ENCODE measurements around the gene TSPAN9. TPM values are rescaled to one million over a fixed set of nuclear protein-coding genes. Genes with fewer than 3 reads are reported as not detected.

Gene TSPAN9, protein sequence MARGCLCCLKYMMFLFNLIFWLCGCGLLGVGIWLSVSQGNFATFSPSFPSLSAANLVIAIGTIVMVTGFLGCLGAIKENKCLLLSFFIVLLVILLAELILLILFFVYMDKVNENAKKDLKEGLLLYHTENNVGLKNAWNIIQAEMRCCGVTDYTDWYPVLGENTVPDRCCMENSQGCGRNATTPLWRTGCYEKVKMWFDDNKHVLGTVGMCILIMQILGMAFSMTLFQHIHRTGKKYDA
- 193 TPM for total RNA-seq
- long read RNA-seq, full-length matches to known transcripts = 4 of 34 reads
- long read RNA-seq, partial matches to known transcripts = 3 of 34 reads
- long read RNA-seq, other reads (novel, unspliced or antisense) = 27 of 34 reads

- DNase-seq (ENCODE audit: missing footprints) = peak; percentile 86
- ATAC-seq = peak; percentile 94
- intact Hi-C loops (cut with DNase I) = loop anchor here (2.0 kb wide), 2 partner anchors 56 to 126 kb away; no protein-coding TSS in a partner anchor
These were observed at the start of gene TSPAN9 for GRCh38 chr12:3076730-3077571. TSPAN9 (plus strand) TSS chr12:3077379; CDS start chr12:3201194, 123,815 bp downstream.

DNA sequence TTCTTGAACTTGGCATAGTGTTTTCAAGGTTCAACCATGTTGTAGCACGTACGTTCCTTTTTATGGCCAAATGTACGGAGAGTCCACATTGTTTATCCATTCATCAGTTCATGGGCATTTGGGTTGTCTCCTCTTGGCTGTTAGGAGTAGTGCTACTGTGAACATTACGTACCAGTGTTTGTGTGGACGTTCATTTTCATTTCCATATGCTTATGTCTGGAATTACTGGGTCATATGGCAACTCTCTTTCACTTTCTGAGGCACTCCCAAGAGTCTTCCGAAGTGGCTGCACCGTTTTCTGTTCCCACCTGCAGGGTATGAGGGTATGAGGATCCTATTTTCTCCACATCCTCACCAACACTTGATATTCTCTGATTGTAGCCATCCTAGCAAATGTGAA, 49.1 kb upstream of the TSPAN9 start:
- no peak for ATAC-seq
- intact Hi-C loops (cut with DNase I) = no loop called here
- no peak for DNase-seq (ENCODE audit: missing footprints)

DNA sequence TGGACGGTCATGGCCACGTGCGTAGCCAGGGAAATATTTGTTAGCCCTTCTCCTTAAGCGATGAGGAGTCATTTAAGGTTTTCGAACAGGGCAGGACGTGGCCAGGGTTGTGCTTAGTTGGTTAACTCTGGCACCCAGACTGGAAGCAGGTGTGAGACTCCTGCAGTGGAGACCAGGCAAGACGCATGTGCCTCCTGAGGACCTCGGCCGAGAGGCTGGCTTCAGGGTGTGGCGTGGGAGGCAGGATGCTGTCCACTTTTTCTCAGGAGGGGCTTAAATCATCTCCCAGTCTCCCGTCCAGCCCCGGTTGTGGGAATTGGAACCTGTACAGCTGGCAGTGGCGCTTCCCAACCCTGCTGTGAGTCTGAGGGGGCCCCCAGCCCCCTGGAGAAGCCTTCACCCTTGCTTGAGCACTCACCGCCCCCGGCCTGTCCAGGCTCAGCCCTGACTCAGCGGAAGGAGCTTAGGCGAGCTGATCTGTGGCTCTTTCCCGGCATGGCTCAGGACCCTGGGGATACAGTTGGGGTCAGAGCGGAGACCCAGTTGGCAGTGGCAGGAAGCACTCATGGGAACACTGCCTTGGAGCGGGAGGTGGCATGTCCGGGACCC, 46.3 kb upstream of the TSPAN9 start:
- intact Hi-C loops (cut with DNase I) = loop anchor here (5.0 kb wide), 1 partner anchor 74 kb away; the partner anchor contains the start of gene TEAD4
- DNase-seq (ENCODE audit: missing footprints) = peak; percentile 50

DNA sequence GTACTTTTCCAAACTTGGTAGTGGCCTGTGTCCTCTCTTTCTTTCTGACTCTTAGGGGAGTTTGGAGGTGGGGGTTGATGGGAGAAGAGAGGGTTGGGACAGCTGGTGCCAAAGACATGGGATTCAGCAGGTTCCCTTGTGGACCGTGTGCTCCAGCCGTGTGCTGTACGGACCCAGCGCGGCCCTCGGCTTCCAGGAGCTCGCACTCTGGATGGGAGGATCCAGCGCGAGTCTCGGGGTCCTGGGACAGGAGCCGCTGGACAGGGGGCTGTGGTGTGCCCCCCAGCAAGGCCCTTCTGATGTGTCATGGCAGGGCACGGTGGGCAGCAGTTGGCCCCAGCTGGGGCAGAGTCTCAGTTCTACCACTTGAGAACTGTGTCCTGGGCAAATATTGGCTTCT, 45.0 kb upstream of the TSPAN9 start:
- ATAC-seq (no peak), DNase-seq (ENCODE audit: missing footprints) (peak; percentile 59)
- intact Hi-C loops (cut with DNase I) = loop anchor here (5.0 kb wide), 1 partner anchor 75 kb away; the partner anchor contains the start of gene TEAD4

More for the DNA sequence above, 46.3 kb upstream of the TSPAN9 start:
- ATAC-seq = no peak

DNA sequence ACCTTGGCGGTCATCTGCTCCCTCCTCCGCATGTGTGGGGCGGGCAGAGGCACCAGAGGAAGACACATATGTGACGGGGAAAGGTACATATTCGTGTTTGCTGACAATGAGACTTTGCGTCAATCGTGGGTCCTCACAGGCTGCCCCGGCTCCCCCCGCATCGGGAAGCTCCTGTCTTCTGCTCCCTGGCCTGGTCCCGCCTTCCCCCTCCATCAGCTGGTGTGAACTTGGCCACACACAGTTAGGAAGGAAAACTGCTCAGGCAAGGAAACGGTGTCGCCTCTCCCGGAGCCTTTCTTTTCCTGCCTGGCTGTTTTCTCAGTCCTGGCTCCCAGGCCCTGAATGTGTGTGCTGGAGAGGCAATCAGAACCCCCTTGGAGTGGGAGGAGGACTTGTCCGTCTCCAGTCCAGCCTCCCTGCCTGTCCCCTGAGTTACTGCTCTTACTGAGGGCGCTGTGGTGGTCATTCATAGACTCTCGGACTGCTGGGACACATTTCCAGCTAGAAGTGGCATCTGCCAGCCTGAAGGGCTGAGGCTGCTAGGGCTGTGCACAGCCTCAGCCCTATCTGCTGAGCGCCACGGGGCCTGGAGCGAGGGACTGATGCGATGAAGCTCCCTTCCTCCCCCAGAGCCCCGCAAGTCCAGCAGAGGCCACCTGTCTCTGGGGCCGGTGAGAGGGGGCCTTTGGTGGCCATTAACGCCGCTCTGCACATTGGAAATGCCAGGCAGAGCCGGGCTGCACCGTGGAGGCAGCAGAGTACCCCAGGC, 44.2 kb upstream of the TSPAN9 start:
- intact Hi-C loops (cut with DNase I) = loop anchor here (5.0 kb wide), 1 partner anchor 76 kb away; the partner anchor contains the start of gene TEAD4
- no peak for ATAC-seq

GRCh38 chr12:3033539-3033867, 43.7 kb upstream of the TSPAN9 start:
- DNase-seq (ENCODE audit: missing footprints) (peak; percentile 32), ATAC-seq (no peak)
- intact Hi-C loops (cut with DNase I) = loop anchor here (5.0 kb wide), 1 partner anchor 76 kb away; the partner anchor contains the start of gene TEAD4

More for the DNA sequence above, 44.2 kb upstream of the TSPAN9 start:
- DNase-seq (ENCODE audit: missing footprints) = peak; percentile 45

- ATAC-seq (peak; percentile 72), DNase-seq (ENCODE audit: missing footprints) (peak; percentile 61)
- intact Hi-C loops (cut with DNase I) = loop anchor here (5.0 kb wide), 1 partner anchor 77 kb away; the partner anchor contains the start of gene TEAD4
These were observed 43.0 kb upstream of the TSPAN9 start for GRCh38 chr12:3034067-3034750.

DNA sequence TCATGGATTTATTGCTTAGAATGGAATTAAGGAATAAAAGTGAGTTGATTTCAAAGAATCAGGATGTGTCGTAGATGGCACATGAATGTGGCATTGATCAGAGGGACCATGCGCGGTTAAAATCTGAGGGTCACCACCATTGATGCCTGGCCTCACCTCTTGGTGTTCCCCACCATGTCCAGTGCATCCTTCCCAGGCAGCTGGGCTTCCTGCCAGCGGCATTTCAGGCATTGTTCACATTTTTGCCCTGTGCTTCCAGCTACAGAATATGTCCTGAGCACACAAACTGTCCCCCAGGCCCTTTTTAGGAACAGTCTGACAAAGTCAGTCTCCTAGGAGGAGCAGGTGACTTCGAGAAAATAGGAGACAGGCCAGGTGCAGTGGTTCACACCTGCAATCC, 42.0 kb upstream of the TSPAN9 start:
- intact Hi-C loops (cut with DNase I) = loop anchor here (5.0 kb wide), 1 partner anchor 183 kb away; no protein-coding TSS in a partner anchor
- DNase-seq (ENCODE audit: missing footprints) = peak; percentile 64
- no peak for ATAC-seq

DNA sequence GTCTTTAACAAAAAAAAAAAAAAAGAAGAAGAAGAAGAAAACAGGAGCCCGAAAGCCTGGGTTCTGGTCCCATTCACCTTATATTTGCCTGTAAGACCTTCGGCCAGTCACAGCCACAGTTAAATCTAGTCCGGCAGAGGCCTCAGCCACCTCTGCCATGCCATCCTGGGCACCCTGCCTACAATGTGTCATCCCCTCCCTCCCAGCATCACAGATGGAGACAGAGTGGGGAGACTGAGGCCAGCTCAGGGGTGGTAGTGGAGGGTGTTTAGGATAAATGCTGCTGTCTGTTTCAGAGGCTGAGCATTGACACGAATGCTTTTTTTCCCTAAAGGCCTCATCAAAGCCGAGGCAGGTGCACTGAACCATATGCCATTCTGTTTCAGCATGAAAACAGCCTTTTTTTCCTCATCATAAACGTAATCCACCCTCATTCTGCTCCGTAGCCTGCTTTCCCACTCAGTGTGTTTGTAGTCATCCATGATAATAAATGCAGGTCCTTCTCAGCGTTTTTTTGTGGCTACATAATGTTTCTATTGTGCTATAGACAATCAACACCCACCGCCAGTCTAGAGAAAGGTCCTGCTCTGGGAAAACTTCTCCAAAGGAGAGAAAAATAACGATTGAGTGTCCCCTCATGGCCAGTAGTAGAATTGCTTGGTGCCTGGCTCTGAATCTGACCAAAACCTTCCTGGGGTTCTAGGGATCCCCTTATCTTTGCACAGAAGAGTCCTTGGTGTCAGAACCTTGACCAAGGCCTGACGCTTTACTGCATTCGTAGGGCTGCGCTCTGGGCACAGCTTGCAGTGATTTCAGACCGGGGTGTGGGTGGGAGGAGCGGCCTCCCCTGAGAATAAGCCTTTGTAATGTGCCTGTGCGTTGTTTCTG, 41.1 kb upstream of the TSPAN9 start:
- intact Hi-C loops (cut with DNase I) = loop anchor here (2.0 to 5.0 kb wide), 2 partner anchors 145 to 184 kb away; partner anchors contain the start of gene TULP3
- ATAC-seq = no peak

DNA sequence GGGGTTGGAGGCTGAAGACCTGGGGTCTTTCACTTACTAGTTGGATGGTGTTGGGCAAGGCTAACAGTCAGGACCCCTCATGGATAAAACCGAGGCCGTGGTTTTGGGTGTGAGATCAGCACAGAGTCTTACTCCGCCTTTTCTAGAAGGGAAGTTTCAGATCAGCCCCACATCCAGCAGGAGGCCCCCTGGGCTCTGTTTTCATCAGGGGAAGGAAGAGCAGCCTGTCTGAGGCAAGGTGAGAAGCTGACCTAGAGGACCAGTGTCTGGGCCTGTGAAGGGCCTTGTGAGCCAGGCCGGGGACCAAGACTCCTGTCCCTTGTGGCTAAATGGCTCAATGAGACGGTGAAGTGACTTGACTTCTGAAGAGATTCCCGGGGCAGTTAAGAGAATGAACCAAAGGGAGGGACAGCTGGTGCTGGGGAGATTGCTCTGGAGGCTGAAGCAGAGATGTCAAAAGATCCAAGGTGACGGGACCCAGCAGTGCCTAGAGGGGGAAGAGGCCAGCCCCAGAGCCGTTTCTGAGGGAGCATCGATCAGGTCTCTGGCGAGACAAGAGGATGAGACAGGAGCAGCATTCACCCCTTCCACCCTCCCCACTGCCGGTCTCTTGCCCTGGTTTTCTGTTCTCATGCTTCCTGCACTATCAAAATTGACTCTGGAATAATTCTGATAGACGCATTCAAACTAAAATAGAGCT, 40.1 kb upstream of the TSPAN9 start:
- ATAC-seq (no peak), DNase-seq (ENCODE audit: missing footprints) (no peak)
- intact Hi-C loops (cut with DNase I) = loop anchor here (2.0 to 5.0 kb wide), 2 partner anchors 146 to 185 kb away; partner anchors contain the start of gene TULP3

More for the DNA sequence above, 41.1 kb upstream of the TSPAN9 start:
- peak; percentile 45 for DNase-seq (ENCODE audit: missing footprints)

GRCh38 chr12:3038166-3038565, 39.0 kb upstream of the TSPAN9 start:
- intact Hi-C loops (cut with DNase I) = loop anchor here (5.0 kb wide), 1 partner anchor 186 kb away; no protein-coding TSS in a partner anchor
- DNase-seq (ENCODE audit: missing footprints) = no peak
- ATAC-seq = no peak

GRCh38 chr12:3038926-3039510, 38.2 kb upstream of the TSPAN9 start:
- no peak for ATAC-seq
- intact Hi-C loops (cut with DNase I) = loop anchor here (5.0 kb wide), 1 partner anchor 187 kb away; no protein-coding TSS in a partner anchor
- no peak for DNase-seq (ENCODE audit: missing footprints)

GRCh38 chr12:3040026-3040656, 37.0 kb upstream of the TSPAN9 start:
- ATAC-seq = no peak
- intact Hi-C loops (cut with DNase I) = no loop called here
- DNase-seq (ENCODE audit: missing footprints) = no peak

DNA sequence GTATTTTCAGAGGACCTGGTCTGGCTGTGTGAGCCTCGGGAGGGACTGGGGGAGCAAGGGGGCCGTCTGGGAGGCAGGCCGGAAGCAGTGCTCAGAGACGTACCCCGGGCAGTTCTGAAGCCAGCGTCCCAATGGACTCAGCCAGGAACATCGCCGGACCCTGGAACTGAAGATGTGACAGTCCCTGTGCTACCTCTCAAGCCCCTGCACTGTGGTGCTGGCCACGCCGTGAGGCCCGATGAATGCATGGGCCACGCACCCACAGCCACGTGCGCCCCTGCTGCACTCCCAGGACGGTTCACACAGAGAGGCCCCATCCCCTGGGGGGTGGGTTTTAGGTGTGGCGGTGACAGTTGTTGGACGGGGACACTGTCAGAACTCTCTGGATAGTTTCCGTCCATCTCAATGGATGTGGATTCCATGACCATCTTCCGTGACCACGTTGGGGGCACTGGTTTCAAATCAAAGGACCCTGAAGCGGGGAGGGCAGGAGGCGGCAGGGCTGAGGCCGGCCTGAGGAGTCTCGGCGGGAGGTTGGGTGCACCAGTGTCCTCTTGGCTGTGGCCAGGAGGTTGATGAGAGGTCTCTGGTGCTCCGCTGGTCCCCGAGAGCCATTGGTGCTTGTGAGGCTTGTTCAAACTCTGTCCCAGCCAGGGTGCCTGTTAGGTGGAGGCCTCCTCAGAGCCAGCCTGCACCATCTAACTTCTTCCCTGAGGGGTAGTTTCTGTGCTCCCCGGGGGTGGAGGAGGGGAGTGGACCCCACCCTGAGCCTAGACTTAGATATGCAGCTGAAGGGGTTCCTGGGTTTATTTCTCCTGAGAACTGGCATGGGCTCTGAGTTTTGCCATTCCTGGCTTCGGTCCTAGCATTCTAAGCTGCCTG, 36.3 kb upstream of the TSPAN9 start:
- ATAC-seq = no peak
- intact Hi-C loops (cut with DNase I) = no loop called here
- no peak for DNase-seq (ENCODE audit: missing footprints)

Data from Right ventricle myocardium inferior (tissue), 1 donor.